ENCODE results near the gene HNRNPK.

Gene HNRNPK

GRCh38 chr9:83934569-83935275, 45.3 kb downstream of the HNRNPK start:
- DNase-seq (ENCODE audit: extremely low read depth, low read depth): no peak
- TF ChIP-seq CTCF (IDR thresholded peaks at IDR 0.05; ENCODE audit: low read depth, low read length): no peak

- DNase-seq (ENCODE audit: extremely low read depth, low read depth): no peak
- TF ChIP-seq CTCF (IDR thresholded peaks at IDR 0.05; ENCODE audit: low read depth, low read length): no peak
Measured at GRCh38 chr9:83933790-83934189, 46.2 kb downstream of the HNRNPK start.

GRCh38 chr9:83932851-83933250, 47.2 kb downstream of the HNRNPK start:
- DNase-seq (ENCODE audit: extremely low read depth, low read depth): no peak
- no peak for TF ChIP-seq CTCF (IDR thresholded peaks at IDR 0.05; ENCODE audit: low read depth, low read length)

- no peak for DNase-seq (ENCODE audit: extremely low read depth, low read depth)
Measured at GRCh38 chr9:83932011-83932410, 48.0 kb downstream of the HNRNPK start.

GRCh38 chr9:83930881-83931280, 49.1 kb downstream of the HNRNPK start:
- TF ChIP-seq CTCF (IDR thresholded peaks at IDR 0.05; ENCODE audit: low read depth, low read length): no peak
- no peak for DNase-seq (ENCODE audit: extremely low read depth, low read depth)

More at GRCh38 chr9:83932011-83932410, 48.0 kb downstream of the HNRNPK start:
- no peak for TF ChIP-seq CTCF (IDR thresholded peaks at IDR 0.05; ENCODE audit: low read depth, low read length)

- TF ChIP-seq CTCF (IDR thresholded peaks at IDR 0.05; ENCODE audit: low read depth, low read length): no peak
- no peak for DNase-seq (ENCODE audit: extremely low read depth, low read depth)
Measured at GRCh38 chr9:83927591-83927990, 52.4 kb downstream of the HNRNPK start.

- peak; percentile 95 for DNase-seq (ENCODE audit: extremely low read depth, low read depth)
- peak; percentile 10 for TF ChIP-seq CTCF (IDR thresholded peaks at IDR 0.05; ENCODE audit: low read depth, low read length)
Measured at GRCh38 chr9:83920927-83921707, 58.9 kb downstream of the HNRNPK start, which contains the start of gene KIF27. TSS of gene KIF27 (minus strand) at chr9:83921432. CDS start at chr9:83915591, 5,841 bp downstream.
